OCI-LY3 (cell line): ENCODE data around the gene ABHD16A.

ENCODE experiments used
- H2AFZ ChIP-seq: fragments of 200-600, 300-600 bp; shearing (Covaris generic); 2 replicates; pipeline ENCODE4 v1.6.0; 2014; ENCODE audit warnings: antibody characterized with exemption, low read depth, low read length
- H3K27ac ChIP-seq: fragments of 200-600, 300-600 bp; sonication (generic); 2 replicates; pipeline ENCODE4 v1.5.1; 2014; ENCODE audit warnings: mild to moderate bottlenecking, low read length, moderate library complexity, mixed read lengths
- H3K27me3 ChIP-seq: fragments of 200-600, 300-600 bp; sonication (generic); 2 replicates; pipeline ENCODE4 v1.6.1; 2014; ENCODE audit warnings: low read depth, low read length, mixed read lengths
- H3K36me3 ChIP-seq: fragments of 200-600, 300-600 bp; sonication (generic); replicated peaks from 2 replicates; pipeline ENCODE3; 2014; ENCODE audit warnings: low read depth, low read length, mixed read lengths
- H3K4me1 ChIP-seq: fragments of 300-600, 200-600 bp; sonication (generic); 2 replicates; pipeline ENCODE4 v1.6.1; 2014; ENCODE audit warnings: low read length, mixed read lengths
- H3K4me2 ChIP-seq: fragments of 200-600, 300-600 bp; sonication (generic); 2 replicates; pipeline ENCODE4 v1.6.1; 2014; ENCODE audit warnings: low read length, mixed read lengths
- H3K4me3 ChIP-seq: fragments of 300-600, 200-600 bp; sonication (generic); 2 replicates; pipeline ENCODE4 v1.5.1; 2014; ENCODE audit warnings: antibody characterized with exemption, mild to moderate bottlenecking, low read length, moderate library complexity
- H3K79me2 ChIP-seq: fragments of 300-600, 200-600 bp; shearing (Covaris generic); 2 replicates; pipeline ENCODE4 v1.6.1; 2014; ENCODE audit warnings: mild to moderate bottlenecking, low read length, mixed read lengths
- H3K9ac ChIP-seq: fragments of 300-600, 200-600 bp; shearing (Covaris generic); 2 replicates; pipeline ENCODE4 v1.6.0; 2014; ENCODE audit warnings: mild to moderate bottlenecking, low read length, moderate library complexity
- H3K9me3 ChIP-seq: fragments of 200-600, 300-600 bp; shearing (Covaris generic); 2 replicates; pipeline ENCODE4 v1.6.1; 2014; ENCODE audit warnings: low read length, mixed read lengths; ENCODE audit not compliant: insufficient read depth
- H4K20me1 ChIP-seq: fragments of 200-600, 300-600 bp; sonication (generic); 2 replicates; pipeline ENCODE4 v1.6.1; 2016; ENCODE audit warnings: low read length, mixed read lengths; ENCODE audit not compliant: insufficient read depth
- CTCF ChIP-seq: fragments of 200-600, 300-600 bp; sonication (generic); IDR thresholded peaks from 2 replicates; pipeline ENCODE4 v1.5.1; 2014; ENCODE audit warnings: antibody characterized with exemption, low read length, low read depth
- EZH2phosphoT487 ChIP-seq: fragments of 200-600 bp; shearing (Covaris generic); IDR thresholded peaks from 2 replicates; pipeline ENCODE4 v1.6.1; 2018; ENCODE audit warnings: antibody characterized with exemption, mixed run types, low read depth

ABHD16A gene

GRCh38 chr6:31740397-31741223 lies 37.5 kb upstream of the ABHD16A start:
- H3K4me2 ChIP-seq = peak overlapping the region; percentile 81
- H3K9ac ChIP-seq = peak overlapping the region; percentile 98
- peaks cover 31% of the 10 kb centered on the region for H3K4me1 ChIP-seq
- H3K4me3 ChIP-seq = peak overlapping the region; percentile 98
- TF ChIP-seq EZH2phosphoT487 = no peak
- TF ChIP-seq CTCF = no peak
- no peaks in the 10 kb centered on the region for H4K20me1 ChIP-seq
- no peaks in the 10 kb centered on the region for H3K9me3 ChIP-seq
- H3K79me2 ChIP-seq = peaks cover 30% of the 10 kb centered on the region
- no peaks in the 10 kb centered on the region for H3K27me3 ChIP-seq
- H2AFZ ChIP-seq = no peak overlapping the region
- H3K36me3 ChIP-seq = peaks cover 26% of the 10 kb centered on the region
- H3K27ac ChIP-seq = peak overlapping the region; percentile 81

GRCh38 chr6:31739639-31740396 lies 36.7 kb upstream of the ABHD16A start, which contains the start of gene MSH5:
TSS of gene MSH5 (plus strand) at chr6:31740005. CDS start at chr6:31740467, 462 bp downstream.
- Histone ChIP-seq H3K9me3 (no peaks in the 10 kb centered on the region), H3K79me2 (peaks cover 37% of the 10 kb centered on the region), H3K4me2 (peak within 1 kb of the TSS; percentile 98), H3K27me3 (no peaks in the 10 kb centered on the region), H3K4me1 (peaks cover 31% of the 10 kb centered on the region), H3K27ac (peak within 1 kb of the TSS; percentile 98), H3K4me3 (peak within 1 kb of the TSS; percentile 98), H3K9ac (peak within 1 kb of the TSS; percentile 98), H2AFZ (no peak within 1 kb of the TSS), H3K36me3 (peaks cover 26% of the 10 kb centered on the region), H4K20me1 (no peaks in the 10 kb centered on the region)
- no peak for TF ChIP-seq CTCF
- TF ChIP-seq EZH2phosphoT487 = no peak

GRCh38 chr6:31737991-31738979 lies 35.2 kb upstream of the ABHD16A start:
- TF ChIP-seq EZH2phosphoT487 = no peak
- TF ChIP-seq CTCF = peak; percentile 27
- no peaks in the 10 kb centered on the region for H3K9me3 ChIP-seq
- H3K79me2 ChIP-seq = peaks cover 52% of the 10 kb centered on the region
- peaks cover 29% of the 10 kb centered on the region for H3K36me3 ChIP-seq
- no peaks in the 10 kb centered on the region for H3K27me3 ChIP-seq
- peak overlapping the region; percentile 98 for H3K4me2 ChIP-seq
- H3K4me3 ChIP-seq = peak overlapping the region; percentile 78
- peak overlapping the region; percentile 98 for H3K27ac ChIP-seq
- H4K20me1 ChIP-seq = peaks cover 8% of the 10 kb centered on the region
- H2AFZ ChIP-seq = no peak overlapping the region
- peaks cover 37% of the 10 kb centered on the region for H3K4me1 ChIP-seq
- peak overlapping the region; percentile 90 for H3K9ac ChIP-seq
